MM.1S (cell line): ENCODE data around the gene DMWD.

Source experiments
- DNase-seq: peaks from one replicate; pipeline ENCODE4 v3.0.0-alpha.2; 2015
- H2AFZ ChIP-seq: fragments of 300-600 bp; sonication (generic); 2 replicates; pipeline ENCODE4 v1.6.0; 2016; ENCODE audit warnings: antibody characterized with exemption, low read length
- H3F3A ChIP-seq: fragments of 300-600 bp; sonication (generic); 2 replicates; pipeline ENCODE4 v1.6.1; 2016; ENCODE audit warnings: mild to moderate bottlenecking, antibody characterized with exemption, low read length, moderate library complexity, mixed read lengths; ENCODE audit not compliant: insufficient read depth
- H3K27ac ChIP-seq: fragments of 300-600 bp; sonication (generic); 2 replicates; pipeline ENCODE4 v1.5.1; 2016; ENCODE audit warnings: mild to moderate bottlenecking, low read length
- H3K27me3 ChIP-seq: fragments of 300-600 bp; sonication (generic); replicated peaks from 2 replicates; pipeline ENCODE4 v1.6.0; 2016; ENCODE audit warnings: low read length; ENCODE audit not compliant: insufficient read depth
- H3K36me3 ChIP-seq: fragments of 300-600 bp; sonication (generic); replicated peaks from 2 replicates; pipeline ENCODE4 v1.6.1; 2016; ENCODE audit warnings: mild to moderate bottlenecking, low read length, mixed read lengths; ENCODE audit not compliant: insufficient read depth
- H3K4me1 ChIP-seq: fragments of 300-600 bp; sonication (generic); 2 replicates; pipeline ENCODE4 v1.6.1; 2016; ENCODE audit warnings: low read length, mixed read lengths
- H3K4me2 ChIP-seq: fragments of 300-600 bp; sonication (generic); 2 replicates; pipeline ENCODE4 v1.6.0; 2016; ENCODE audit warnings: low read depth, low read length
- H3K4me3 ChIP-seq: fragments of 300-600 bp; sonication (generic); 2 replicates; pipeline ENCODE4 v1.5.1; 2016; ENCODE audit warnings: low read length, mixed read lengths
- H3K79me2 ChIP-seq: fragments of 300-600 bp; sonication (generic); 2 replicates; pipeline ENCODE4 v1.6.1; 2016; ENCODE audit warnings: mixed run types, low read length, mixed read lengths
- H3K9ac ChIP-seq: fragments of 300-600 bp; sonication (generic); 2 replicates; pipeline ENCODE4 v1.6.1; 2016; ENCODE audit warnings: low read length, mixed read lengths
- H3K9me2 ChIP-seq: fragments of 300-600 bp; sonication (generic); replicated peaks from 2 replicates; pipeline ENCODE4 v1.6.1; 2016; ENCODE audit warnings: mild to moderate bottlenecking, low read length, mixed read lengths; ENCODE audit not compliant: insufficient read depth
- H3K9me3 ChIP-seq: fragments of 300-600 bp; sonication (generic); replicated peaks from 2 replicates; pipeline ENCODE4 v1.6.1; 2016; ENCODE audit warnings: mild to moderate bottlenecking, low read length, mixed read lengths; ENCODE audit not compliant: insufficient read depth
- H4K20me1 ChIP-seq: fragments of 300-600 bp; sonication (generic); 2 replicates; pipeline ENCODE4 v1.6.1; 2016; ENCODE audit warnings: mild to moderate bottlenecking, low read length, moderate library complexity, mixed read lengths; ENCODE audit not compliant: insufficient read depth
- CTCF ChIP-seq: fragments of 300-600 bp; sonication (generic); IDR thresholded peaks from 2 replicates; pipeline ENCODE4 v1.5.1; 2016; ENCODE audit warnings: antibody characterized with exemption, low read length, mixed read lengths
- EZH2 ChIP-seq: fragments of 300-600 bp; sonication (generic); optimal IDR thresholded peaks from 2 replicates; pipeline ENCODE3; 2017; ENCODE audit warnings: low read depth, mild to moderate bottlenecking, antibody characterized with exemption, low read length, mixed read lengths
- EZH2phosphoT487 ChIP-seq: fragments of 300-600 bp; sonication (generic); IDR thresholded peaks from 2 replicates; pipeline ENCODE4 v1.6.1; 2018; ENCODE audit warnings: antibody characterized with exemption, low read length

Gene DMWD

GRCh38 chr19:45778010-45778661 is 14.5 kb downstream of the DMWD start:
- H3K27ac ChIP-seq, result no peak overlapping the region
- no peak for TF ChIP-seq CTCF
- TF ChIP-seq EZH2, result no peak
- no peak for TF ChIP-seq EZH2phosphoT487
- H3K79me2 ChIP-seq, result no peaks in the 10 kb centered on the region
- H3K27me3 ChIP-seq, result no peaks in the 10 kb centered on the region
- H3K36me3 ChIP-seq, result no peaks in the 10 kb centered on the region
- H4K20me1 ChIP-seq, result no peaks in the 10 kb centered on the region
- no peak overlapping the region for H3K4me3 ChIP-seq
- no peak for DNase-seq
- peaks cover 6% of the 10 kb centered on the region; the same call in 1 of the 2 replicates for H3F3A ChIP-seq
- H3K9me2 ChIP-seq, result no peaks in the 10 kb centered on the region
- H3K9me3 ChIP-seq, result no peaks in the 10 kb centered on the region
- no peak overlapping the region for H2AFZ ChIP-seq
- no peak overlapping the region for H3K4me2 ChIP-seq
- H3K9ac ChIP-seq, result no peak overlapping the region
- H3K4me1 ChIP-seq, result 0 out of 2 replicates have a peak, but pooled peaks cover 6% of the 10 kb centered on the region

DNA sequence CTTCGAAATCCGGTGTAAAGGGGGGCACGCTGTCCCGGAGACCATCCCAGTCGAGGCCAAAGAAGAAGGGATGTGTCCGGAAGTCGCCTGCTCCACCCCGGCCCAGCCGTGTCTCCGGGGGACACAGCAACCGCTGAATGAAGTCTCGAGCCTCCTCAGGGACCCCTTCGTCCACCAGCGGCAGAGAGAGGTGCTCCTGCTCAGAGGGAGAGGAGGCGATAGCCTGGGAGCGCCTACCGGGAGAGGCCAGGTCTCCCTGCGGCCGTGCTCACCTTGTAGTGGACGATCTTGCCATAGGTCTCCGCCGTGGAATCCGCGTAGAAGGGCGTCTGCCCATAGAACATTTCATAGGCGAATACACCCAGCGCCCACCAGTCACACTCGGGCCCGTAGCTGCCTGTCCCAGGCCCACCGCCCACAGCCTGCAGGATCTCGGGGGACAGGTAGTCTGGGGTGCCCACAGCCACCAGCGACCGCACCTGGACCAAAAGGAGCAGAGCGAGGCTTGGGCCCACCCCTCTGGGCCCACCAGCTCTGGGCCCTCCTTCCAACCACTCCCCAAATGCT is 15.2 kb downstream of the DMWD start:
- Histone ChIP-seq H2AFZ (no peak overlapping the region), H3K9ac (no peak overlapping the region), H3K79me2 (no peaks in the 10 kb centered on the region), H3K9me2 (no peaks in the 10 kb centered on the region), H3K27ac (no peak overlapping the region), H3K9me3 (no peaks in the 10 kb centered on the region), H3K36me3 (no peaks in the 10 kb centered on the region), H3K4me1 (0 out of 2 replicates have a peak, but pooled peaks cover 6% of the 10 kb centered on the region), H3K4me3 (no peak overlapping the region), H4K20me1 (no peaks in the 10 kb centered on the region), H3K27me3 (no peaks in the 10 kb centered on the region), H3K4me2 (no peak overlapping the region), H3F3A (peaks cover 6% of the 10 kb centered on the region)
- TF ChIP-seq EZH2 (no peak), EZH2phosphoT487 (no peak), CTCF (no peak)
- no peak for DNase-seq

DNA sequence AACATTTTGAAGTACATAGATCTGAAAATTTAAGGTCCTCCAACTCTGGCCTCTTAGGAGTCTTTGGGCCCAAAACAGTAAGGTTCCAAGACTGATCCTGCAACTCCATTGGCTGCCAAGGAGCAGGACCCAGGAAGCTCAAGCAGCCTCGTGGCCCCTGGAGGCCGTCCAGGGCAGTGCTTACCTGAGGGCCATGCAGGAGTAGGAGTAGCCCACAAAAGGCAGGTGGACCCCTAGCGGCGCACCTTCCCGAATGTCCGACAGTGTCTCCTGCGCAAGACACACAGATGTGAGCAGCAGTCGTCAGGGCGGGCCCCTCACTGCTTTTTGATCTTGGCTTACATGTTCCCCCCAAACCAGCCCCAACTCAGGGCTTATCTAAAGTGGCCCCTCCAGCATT is 17.9 kb downstream of the DMWD start:
- Histone ChIP-seq H4K20me1 (no peaks in the 10 kb centered on the region), H3K9me2 (no peaks in the 10 kb centered on the region), H3K9me3 (no peaks in the 10 kb centered on the region), H3K27me3 (no peaks in the 10 kb centered on the region), H3K4me3 (no peak overlapping the region), H3K79me2 (no peaks in the 10 kb centered on the region), H3F3A (peaks cover 11% of the 10 kb centered on the region), H3K4me2 (no peak overlapping the region), H3K36me3 (no peaks in the 10 kb centered on the region), H2AFZ (no peak overlapping the region), H3K4me1 (peaks cover 7% of the 10 kb centered on the region), H3K27ac (no peak overlapping the region), H3K9ac (no peak overlapping the region)
- DNase-seq, result no peak
- TF ChIP-seq EZH2phosphoT487 (no peak), EZH2 (no peak), CTCF (no peak)
